Aorta (tissue), 5 donors: Measurements from ENCODE around the gene RP2. TPM values are rescaled to one million over a fixed set of nuclear protein-coding genes. Genes with fewer than 3 reads are reported as not detected.

Experiments used
- ATAC-seq: fragments of 200-7000 bp; cut with Tn5 transposase; one replicate; pipeline ENCODE4 v1.9.1; 2022; ENCODE audit warnings: moderate library complexity; ENCODE audit not compliant: low FRiP score
- DNase-seq, 2 donors: peaks; one replicate each; pipeline ENCODE4 v3.0.0-alpha.2; 2020
- H3K27ac ChIP-seq, 2 donors: one replicate each; pipeline ENCODE4 v1.5.1; 2013; ENCODE audit warnings: low read length in 2 of 2, mild to moderate bottlenecking in 2 of 2, moderate library complexity in 2 of 2, control low read depth in 1 of 2, inconsistent platforms in 1 of 2, low read depth in 1 of 2
- H3K27me3 ChIP-seq, 2 donors: one replicate each; pipeline ENCODE4 v1.6.1; 2013; ENCODE audit warnings: control low read depth in 1 of 2, low read length in 1 of 2, mild to moderate bottlenecking in 1 of 2, moderate library complexity in 1 of 2; ENCODE audit not compliant: insufficient read depth in 2 of 2, control insufficient read depth in 1 of 2
- H3K36me3 ChIP-seq, 2 donors: one replicate each; pipeline ENCODE4 v1.6.1; 2013; ENCODE audit warnings: control low read depth in 1 of 2, low read length in 1 of 2, mild to moderate bottlenecking in 1 of 2; ENCODE audit not compliant: insufficient read depth in 2 of 2, control insufficient read depth in 1 of 2
- H3K4me1 ChIP-seq, 2 donors: one replicate each; pipeline ENCODE4 v1.6.1; 2013; ENCODE audit warnings: low read length in 2 of 2, control low read depth in 1 of 2, mild to moderate bottlenecking in 1 of 2, moderate library complexity in 1 of 2; ENCODE audit not compliant: insufficient read depth in 2 of 2, control insufficient read depth in 1 of 2
- H3K4me3 ChIP-seq, 2 donors: one replicate each; pipeline ENCODE4 v1.5.1; 2013; ENCODE audit warnings: low read length in 2 of 2, control low read depth in 1 of 2, mild to moderate bottlenecking in 1 of 2
- H3K9me3 ChIP-seq: one replicate; pipeline ENCODE4 v1.6.1; 2013; ENCODE audit warnings: mild to moderate bottlenecking, low read length; ENCODE audit not compliant: control insufficient read depth
- WGBS, 2 donors: extraction: QIAGEN DNeasy Blood & Tissue Kit; methylation state at CpG; one replicate each; pipeline ENCODE4 v1.1.7; 2013; 5-methylcytosine and 5-hydroxymethylcytosine counted together
- intact Hi-C, 2 donors: fragments of 100-400 bp; cut with DNase I; formaldehyde crosslinking; loops; one replicate each; pipeline versions ENCODE4 v1.14.2 to v1.15.0; 2022
- polyA plus RNA-seq, 2 donors: library from polyadenylated mRNA; stranded (reverse); fragments of 200-250 nt; gene quantifications; one replicate each; pipeline ENCODE4 v1.2.3, GENCODE V29; 2013
- total RNA-seq, 2 donors: library from RNA; stranded (reverse); fragmentation: NEBNext Ultra II Directional; extraction: Animal tissue kit (Norgen Biotek cat#: 25700); gene quantifications; one replicate each; pipeline ENCODE4 v1.2.1, GENCODE V29; 2021
- donor health status: healthy with polysubstance abuse.
- donor health status: Bipolar disorder and iron deficiency.
- donor health status: DM: no; HTN: no; CAD: no.
- donor health status: DM: no; HTN: no; CAD: no.
- donor health status: DM: yes; HTN: yes; CAD: no.

The RP2 gene
- total and polyA plus RNA-seq, 4 donors, result 7.0 to 11.0 (median 10.0) TPM

GRCh38 chrX:46837558-46838485 lies 979 bp downstream of the RP2 start:
- Histone ChIP-seq H3K27me3 (no peaks in the 10 kb centered on the region), H3K36me3 (no peaks in the 10 kb centered on the region), H3K4me3 (peak overlapping the region; percentile 39 to 51), H3K9me3 (no peaks in the 10 kb centered on the region), H3K27ac (peak overlapping the region in 1 of 2 donors; percentile 92), H3K4me1 (no peaks in the 10 kb centered on the region)
- intact Hi-C loops, result loop anchor here in 1 of 2 donors (5.0 kb wide), 1 partner anchor 74 kb away; the partner anchor contains the start of gene JADE3
- 0 to 33% methylated on average over 20 of the region's 20 CpGs for WGBS, 2 donors
- DNase-seq, result no peak
- peak; percentile 2 for ATAC-seq

GRCh38 chrX:46838486-46838870 lies 1.6 kb downstream of the RP2 start:
- Histone ChIP-seq H3K36me3 (no peaks in the 10 kb centered on the region), H3K4me3 (peak overlapping the region in 1 of 2 donors; percentile 26), H3K4me1 (no peaks in the 10 kb centered on the region), H3K27ac (no peak overlapping the region), H3K27me3 (no peaks in the 10 kb centered on the region), H3K9me3 (no peaks in the 10 kb centered on the region)
- no peak for ATAC-seq
- intact Hi-C loops, result loop anchor here in 1 of 2 donors (5.0 kb wide), 1 partner anchor 74 kb away; the partner anchor contains the start of gene JADE3
- no peak for DNase-seq
- WGBS, 2 donors, result 0 to 27% methylated on average over 1 of the region's 1 CpG

GRCh38 chrX:46838974-46839480 lies 2.2 kb downstream of the RP2 start:
- Histone ChIP-seq H3K9me3 (no peaks in the 10 kb centered on the region), H3K4me1 (no peaks in the 10 kb centered on the region), H3K27me3 (no peaks in the 10 kb centered on the region), H3K36me3 (no peaks in the 10 kb centered on the region), H3K27ac (no peak overlapping the region), H3K4me3 (no peak overlapping the region)
- ATAC-seq (no peak), DNase-seq (no peak)
- WGBS, 2 donors, result 65 to 74% methylated on average over 1 of the region's 1 CpG
- intact Hi-C loops, result loop anchor here in 1 of 2 donors (5.0 kb wide), 1 partner anchor 73 kb away; the partner anchor contains the start of gene JADE3

GRCh38 chrX:46840946-46841345 lies 4.1 kb downstream of the RP2 start:
- Histone ChIP-seq H3K4me1 (no peaks in the 10 kb centered on the region), H3K4me3 (no peak overlapping the region), H3K27ac (no peak overlapping the region), H3K27me3 (no peaks in the 10 kb centered on the region), H3K36me3 (no peaks in the 10 kb centered on the region), H3K9me3 (no peaks in the 10 kb centered on the region)
- intact Hi-C loops, result no loop called here
- WGBS, 2 donors, result 56 to 74% methylated on average over 1 of the region's 1 CpG
- ATAC-seq (no peak), DNase-seq (no peak)

GRCh38 chrX:46841346-46841745 lies 4.5 kb downstream of the RP2 start:
- no peak overlapping the region for H3K27ac ChIP-seq
- DNase-seq (no peak), ATAC-seq (no peak)
- H3K4me1 ChIP-seq, result no peaks in the 10 kb centered on the region
- no peak overlapping the region for H3K4me3 ChIP-seq
- intact Hi-C loops, result no loop called here
- H3K27me3 ChIP-seq, result no peaks in the 10 kb centered on the region
- H3K36me3 ChIP-seq, result no peaks in the 10 kb centered on the region
- H3K9me3 ChIP-seq, result no peaks in the 10 kb centered on the region
- WGBS, 2 donors, result 6 to 29% methylated on average over 1 of the region's 1 CpG

- ATAC-seq (no peak), DNase-seq (no peak)
- H3K9me3 ChIP-seq, result no peaks in the 10 kb centered on the region
- intact Hi-C loops, result no loop called here
- no peaks in the 10 kb centered on the region for H3K4me1 ChIP-seq
- no peaks in the 10 kb centered on the region for H3K27me3 ChIP-seq
- no peak overlapping the region for H3K4me3 ChIP-seq
- H3K36me3 ChIP-seq, result no peaks in the 10 kb centered on the region
- H3K27ac ChIP-seq, result no peak overlapping the region
Observed at GRCh38 chrX:46844913-46845312, 8.1 kb downstream of the RP2 start.

GRCh38 chrX:46849933-46850332 lies 13.1 kb downstream of the RP2 start:
- no peaks in the 10 kb centered on the region for H3K36me3 ChIP-seq
- no peak overlapping the region for H3K27ac ChIP-seq
- no peak for ATAC-seq
- H3K27me3 ChIP-seq, result no peaks in the 10 kb centered on the region
- no peak for DNase-seq
- H3K4me3 ChIP-seq, result no peak overlapping the region
- H3K9me3 ChIP-seq, result no peaks in the 10 kb centered on the region
- no peaks in the 10 kb centered on the region for H3K4me1 ChIP-seq
- intact Hi-C loops, result no loop called here

- H3K36me3 ChIP-seq, result no peaks in the 10 kb centered on the region
- H3K4me3 ChIP-seq, result no peak overlapping the region
- H3K4me1 ChIP-seq, result no peaks in the 10 kb centered on the region
- H3K27ac ChIP-seq, result no peak overlapping the region
- DNase-seq (no peak), ATAC-seq (no peak)
- 76 to 85% methylated on average over 1 of the region's 1 CpG for WGBS, 2 donors
- H3K27me3 ChIP-seq, result no peaks in the 10 kb centered on the region
- no peaks in the 10 kb centered on the region for H3K9me3 ChIP-seq
- intact Hi-C loops, result no loop called here
Observed at GRCh38 chrX:46850771-46851170, 13.9 kb downstream of the RP2 start.

- Histone ChIP-seq H3K27me3 (no peaks in the 10 kb centered on the region), H3K4me3 (no peak overlapping the region), H3K4me1 (no peaks in the 10 kb centered on the region), H3K9me3 (no peaks in the 10 kb centered on the region), H3K36me3 (no peaks in the 10 kb centered on the region), H3K27ac (no peak overlapping the region)
- intact Hi-C loops, result no loop called here
- ATAC-seq (no peak), DNase-seq (no peak)
Observed at GRCh38 chrX:46856483-46856882, 19.6 kb downstream of the RP2 start.
